Tongue (tissue), 2 donors: ENCODE data around the gene ADAMTS4. TPM values are rescaled to one million over a fixed set of nuclear protein-coding genes. Genes with fewer than 3 reads are reported as not detected.

Source experiments
- DNase-seq: peaks from one replicate; pipeline ENCODE4 v3.0.0-alpha.2; 2015
- total RNA-seq: library from RNA; depleted of rRNA; stranded (reverse); fragments of >200 nt; gene quantifications from one replicate; pipeline ENCODE4 v1.2.3, GENCODE V29; 2014

Gene ADAMTS4
- total RNA-seq, 1 donor from 2014 or later, result 18.9 TPM

GRCh38 chr1:161196111-161196510 is 2.7 kb downstream of the ADAMTS4 start:
- no peak for DNase-seq

- DNase-seq, result no peak
Observed at GRCh38 chr1:161195171-161195570, 3.7 kb downstream of the ADAMTS4 start.

GRCh38 chr1:161193561-161194235 is 5.2 kb downstream of the ADAMTS4 start:
- DNase-seq, result no peak

GRCh38 chr1:161192476-161193465 is 6.1 kb downstream of the ADAMTS4 start:
- DNase-seq, result peak; percentile 87

GRCh38 chr1:161191971-161192370 is 6.9 kb downstream of the ADAMTS4 start:
- no peak for DNase-seq

GRCh38 chr1:161190962-161191521 is 7.8 kb downstream of the ADAMTS4 start:
- DNase-seq, result no peak

GRCh38 chr1:161189036-161189435 is 9.8 kb downstream of the ADAMTS4 start:
- no peak for DNase-seq

- DNase-seq, result no peak
Observed at GRCh38 chr1:161188381-161188780, 10.5 kb downstream of the ADAMTS4 start.

- no peak for DNase-seq
Observed at GRCh38 chr1:161187311-161187710, 11.5 kb downstream of the ADAMTS4 start.

- DNase-seq, result no peak
Observed at GRCh38 chr1:161185732-161186311, 13.0 kb downstream of the ADAMTS4 start.

GRCh38 chr1:161185282-161185682 is 13.6 kb downstream of the ADAMTS4 start:
- DNase-seq, result peak; percentile 90

- DNase-seq, result no peak
Observed at GRCh38 chr1:161182214-161182613, 16.6 kb downstream of the ADAMTS4 start.

GRCh38 chr1:161180639-161181038 is 18.2 kb downstream of the ADAMTS4 start:
- DNase-seq, result no peak

GRCh38 chr1:161179698-161180097 is 19.2 kb downstream of the ADAMTS4 start:
- no peak for DNase-seq

GRCh38 chr1:161177936-161178244 is 21.0 kb downstream of the ADAMTS4 start:
- no peak for DNase-seq

GRCh38 chr1:161177112-161177935 is 21.5 kb downstream of the ADAMTS4 start, which contains the start of gene B4GALT3:
B4GALT3 (minus strand) TSS chr1:161177507; CDS start chr1:161176060, 1,447 bp downstream.
- peak; percentile 94 for DNase-seq

GRCh38 chr1:161176468-161177111 is 22.3 kb downstream of the ADAMTS4 start:
- DNase-seq, result no peak

- no peak for DNase-seq
Observed at GRCh38 chr1:161175771-161176453, 22.9 kb downstream of the ADAMTS4 start.

GRCh38 chr1:161174911-161175310 is 23.9 kb downstream of the ADAMTS4 start:
- DNase-seq, result no peak

- no peak for DNase-seq
Observed at GRCh38 chr1:161173711-161174110, 25.1 kb downstream of the ADAMTS4 start.
